RWPE2 (cell line): Measurements from ENCODE around the gene KANK4.
A peak's percentile ranks its signal among the peaks of the same experiment; 100 is the strongest.

Experiments
- ATAC-seq: fragments of 200-7000 bp; cut with Tn5 transposase; 3 replicates; pipeline ENCODE4 v1.9.1; 2021; ENCODE audit warnings: low read depth
- DNase-seq: peaks from one replicate; pipeline ENCODE4 v3.0.0-alpha.2; 2020; ENCODE audit warnings: low spot score
- H3K27ac ChIP-seq: fragments of 450-650 bp; 2 replicates; pipeline ENCODE4 v1.5.1; 2017; ENCODE audit warnings: mild to moderate bottlenecking; ENCODE audit not compliant: poor library complexity, severe bottlenecking
- H3K27me3 ChIP-seq: fragments of 250-450 bp; sonication (Bioruptor Pico); 2 replicates; pipeline ENCODE4 v1.5.1; 2021; ENCODE audit warnings: mild to moderate bottlenecking, moderate library complexity; ENCODE audit not compliant: insufficient read depth, poor library complexity, severe bottlenecking
- H3K36me3 ChIP-seq: fragments of 250-450 bp; sonication (Bioruptor Pico); 2 replicates; pipeline ENCODE4 v1.5.1; 2020; ENCODE audit warnings: low read depth, mild to moderate bottlenecking, moderate library complexity
- H3K4me1 ChIP-seq: fragments of 250-450 bp; sonication (Bioruptor Pico); 2 replicates; pipeline ENCODE4 v1.5.1; 2021; ENCODE audit warnings: mild to moderate bottlenecking, moderate library complexity; ENCODE audit not compliant: insufficient read depth, poor library complexity, severe bottlenecking
- H3K4me3 ChIP-seq: fragments of 250-450 bp; sonication (Bioruptor Pico); 2 replicates; pipeline ENCODE4 v1.5.1; 2021; ENCODE audit warnings: mild to moderate bottlenecking, moderate library complexity; ENCODE audit not compliant: severe bottlenecking
- H3K9me3 ChIP-seq: fragments of 250-450 bp; sonication (Bioruptor Pico); 2 replicates; pipeline ENCODE4 v1.5.1; 2021; ENCODE audit warnings: mild to moderate bottlenecking, moderate library complexity; ENCODE audit not compliant: severe bottlenecking
- TF ChIP-seq, protein P1 (sequence below): fragments of 450-650 bp; IDR thresholded peaks from one replicate; pipeline ENCODE4 v1.5.1; 2017; ENCODE audit warnings: mild to moderate bottlenecking, moderate library complexity; ENCODE audit not compliant: poor library complexity, severe bottlenecking

The KANK4 gene

GRCh38 chr1:62357916-62358315, 38.7 kb upstream of the KANK4 start:
- DNase-seq (no peak), ATAC-seq (no peak)
- Histone ChIP-seq H3K4me3 (no peak overlapping the region), H3K36me3 (no peaks in the 10 kb centered on the region), H3K4me1 (peaks cover 9% of the 10 kb centered on the region), H3K27me3 (no peaks in the 10 kb centered on the region), H3K9me3 (no peaks in the 10 kb centered on the region), H3K27ac (no peak overlapping the region)
- TF ChIP-seq, protein P1, sequence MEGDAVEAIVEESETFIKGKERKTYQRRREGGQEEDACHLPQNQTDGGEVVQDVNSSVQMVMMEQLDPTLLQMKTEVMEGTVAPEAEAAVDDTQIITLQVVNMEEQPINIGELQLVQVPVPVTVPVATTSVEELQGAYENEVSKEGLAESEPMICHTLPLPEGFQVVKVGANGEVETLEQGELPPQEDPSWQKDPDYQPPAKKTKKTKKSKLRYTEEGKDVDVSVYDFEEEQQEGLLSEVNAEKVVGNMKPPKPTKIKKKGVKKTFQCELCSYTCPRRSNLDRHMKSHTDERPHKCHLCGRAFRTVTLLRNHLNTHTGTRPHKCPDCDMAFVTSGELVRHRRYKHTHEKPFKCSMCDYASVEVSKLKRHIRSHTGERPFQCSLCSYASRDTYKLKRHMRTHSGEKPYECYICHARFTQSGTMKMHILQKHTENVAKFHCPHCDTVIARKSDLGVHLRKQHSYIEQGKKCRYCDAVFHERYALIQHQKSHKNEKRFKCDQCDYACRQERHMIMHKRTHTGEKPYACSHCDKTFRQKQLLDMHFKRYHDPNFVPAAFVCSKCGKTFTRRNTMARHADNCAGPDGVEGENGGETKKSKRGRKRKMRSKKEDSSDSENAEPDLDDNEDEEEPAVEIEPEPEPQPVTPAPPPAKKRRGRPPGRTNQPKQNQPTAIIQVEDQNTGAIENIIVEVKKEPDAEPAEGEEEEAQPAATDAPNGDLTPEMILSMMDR = no peak

- ATAC-seq (peak; percentile 96), DNase-seq (no peak)
These were observed 37.1 kb upstream of the KANK4 start for GRCh38 chr1:62356257-62356835.

DNA sequence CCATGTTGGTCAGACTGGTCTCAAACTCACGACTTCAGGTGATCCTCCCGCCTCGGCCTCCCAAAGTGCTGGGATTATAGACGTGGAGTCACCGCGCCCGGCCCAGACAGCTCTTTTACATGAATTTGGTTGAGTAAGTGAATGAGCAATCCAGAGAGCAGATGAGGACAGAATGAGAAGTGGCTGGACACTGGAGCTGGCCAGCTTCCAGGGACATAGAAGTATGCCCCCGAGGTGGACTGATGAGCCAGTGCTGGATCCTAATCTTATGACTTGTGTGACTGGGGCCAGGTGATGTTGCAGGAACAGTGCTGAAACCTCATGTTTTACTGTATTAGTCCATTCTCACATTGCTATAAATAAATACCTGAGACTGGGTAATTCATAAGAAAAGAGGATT, 35.9 kb upstream of the KANK4 start:
- Histone ChIP-seq H3K27me3 (no peaks in the 10 kb centered on the region), H3K27ac (peak overlapping the region; percentile 55), H3K4me1 (peaks cover 9% of the 10 kb centered on the region), H3K9me3 (no peaks in the 10 kb centered on the region), H3K36me3 (no peaks in the 10 kb centered on the region), H3K4me3 (no peak overlapping the region)
- ATAC-seq (peak; percentile 45), DNase-seq (no peak)
- TF ChIP-seq, protein P1 = no peak

More at GRCh38 chr1:62356257-62356835, 37.1 kb upstream of the KANK4 start:
- Histone ChIP-seq H3K4me1 (peaks cover 9% of the 10 kb centered on the region), H3K36me3 (no peaks in the 10 kb centered on the region), H3K27ac (peak overlapping the region; percentile 55), H3K27me3 (no peaks in the 10 kb centered on the region), H3K4me3 (no peak overlapping the region), H3K9me3 (no peaks in the 10 kb centered on the region)
- TF ChIP-seq, protein P1 = no peak

- TF ChIP-seq, protein P1 = no peak
- no peak overlapping the region for H3K27ac ChIP-seq
- H3K36me3 ChIP-seq = no peaks in the 10 kb centered on the region
- H3K27me3 ChIP-seq = no peaks in the 10 kb centered on the region
- H3K4me1 ChIP-seq = peaks cover 9% of the 10 kb centered on the region
- no peaks in the 10 kb centered on the region for H3K9me3 ChIP-seq
- H3K4me3 ChIP-seq = no peak overlapping the region
- ATAC-seq = no peak
- DNase-seq = no peak
These were observed 34.6 kb upstream of the KANK4 start for GRCh38 chr1:62353853-62354252.

- H3K36me3 ChIP-seq = no peaks in the 10 kb centered on the region
- DNase-seq (no peak), ATAC-seq (no peak)
- no peaks in the 10 kb centered on the region for H3K9me3 ChIP-seq
- H3K4me1 ChIP-seq = peaks cover 9% of the 10 kb centered on the region
- TF ChIP-seq, protein P1 = no peak
- H3K4me3 ChIP-seq = no peak overlapping the region
- H3K27me3 ChIP-seq = no peaks in the 10 kb centered on the region
- H3K27ac ChIP-seq = no peak overlapping the region
These were observed 33.2 kb upstream of the KANK4 start for GRCh38 chr1:62352387-62352786.
